Measurements from ENCODE around the gene CAMK2D.

DNA sequence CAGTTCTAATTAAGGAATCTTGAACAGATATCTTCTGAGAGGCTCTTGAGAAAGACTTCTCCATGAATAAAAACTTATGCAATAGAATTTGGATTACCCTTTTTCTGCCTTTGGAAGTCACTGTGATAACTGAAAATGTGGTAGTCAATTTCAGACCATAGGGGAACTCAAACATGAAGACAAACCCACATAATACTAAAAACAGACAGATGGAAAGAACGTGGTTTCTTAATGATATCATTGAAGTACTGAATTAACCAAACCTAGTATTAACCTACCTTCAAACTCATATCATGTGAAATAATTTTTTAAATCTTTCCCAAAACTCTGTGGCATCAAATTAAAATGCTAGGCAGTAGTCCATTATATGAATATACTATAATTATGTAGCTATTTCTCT, 153.5 kb downstream of the CAMK2D start:
- TF ChIP-seq CTCF (IDR thresholded peaks at IDR 0.05) (no peak), EP300 (IDR thresholded peaks at IDR 0.05) (no peak), POLR2AphosphoS5 (IDR thresholded peaks at IDR 0.05) (no peak), POLR2A (IDR thresholded peaks at IDR 0.05; ENCODE audit: low read depth) (no peak)

Data from esophagus muscularis mucosa (tissue), 4 donors.